ENCODE results near the gene HYDIN. TPM values are rescaled to one million over a fixed set of nuclear protein-coding genes. Genes with fewer than 3 reads are reported as not detected.

HYDIN gene
- polyA plus RNA-seq, 1 of the 3 experiments (the other 2 are of a cell fraction): 0.33 TPM

DNA sequence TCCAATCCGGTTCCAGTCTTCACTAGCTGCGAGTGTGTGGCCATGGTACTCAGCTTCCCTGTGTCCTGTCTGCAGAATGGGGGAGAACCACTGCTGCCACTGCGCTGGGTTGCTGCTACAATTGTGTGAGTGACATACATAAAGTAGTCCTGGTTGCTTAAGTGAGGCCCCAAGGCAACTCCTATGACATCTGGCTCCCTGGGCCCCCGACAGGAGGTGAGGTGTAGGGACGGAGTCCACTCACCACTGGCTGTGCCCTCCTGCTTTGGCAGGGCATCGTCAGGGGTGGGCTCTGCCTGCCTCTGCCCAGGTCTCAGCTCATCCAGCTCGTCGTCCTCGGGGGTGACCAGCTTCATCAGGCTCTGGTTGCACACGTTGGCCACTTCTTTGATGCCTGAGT, 450.0 kb downstream of the HYDIN start:
- CTCF ChIA-PET: interaction anchor here (0.7 to 2.7 kb wide), 3 partner anchors 10 to 101 kb away, joined by 3 to 24 read pairs (median 5); no protein-coding TSS in a partner anchor
- POLR2A ChIA-PET: no interaction called here
- Histone ChIP-seq H3K9ac (no peak overlapping the region), H3K4me2 (no peak overlapping the region), H3K27me3 (ENCODE audit: insufficient read depth) (no peaks in the 10 kb centered on the region), H3K4me1 (ENCODE audit: control insufficient read depth in 1 of 2, insufficient read depth in 2 of 2, low read depth in 1 of 2, low read length in 1 of 2) (no peaks in the 10 kb centered on the region; a peak in 1 of 4 replicates), H3K79me2 (ENCODE audit: insufficient read depth) (no peaks in the 10 kb centered on the region), H4K20me1 (ENCODE audit: insufficient read depth) (no peaks in the 10 kb centered on the region), H3F3A (replicated peaks; ENCODE audit: insufficient read depth) (peaks cover 14% of the 10 kb centered on the region), H2AFZ (ENCODE audit: low read depth) (no peak overlapping the region), H3K27ac (ENCODE audit: low read depth in 2 of 2, low read length in 1 of 2) (no peak overlapping the region), H3K9me3 (no peaks in the 10 kb centered on the region), H3K9me2 (no peaks in the 10 kb centered on the region), H3K36me3 (replicated peaks in 1 of 2; ENCODE audit: control insufficient read depth in 1 of 2, insufficient read depth in 2 of 2, low read length in 1 of 2) (peaks cover 20 to 57% of the 10 kb centered on the region in 2 experiments), H3K4me3 (ENCODE audit: low read depth in 2 of 2, low read length in 1 of 2) (no peak overlapping the region)
- 99% methylated on average over 10 of the region's 10 CpGs for WGBS (ENCODE audit: low lambda C conversion rate)
- TF ChIP-seq SIN3A (IDR thresholded peaks at IDR 0.05; ENCODE audit: borderline replicate concordance, low read depth, low read length): no peak
- no peak for TF ChIP-seq FOXJ3 (CRISPR knock-in tag; IDR thresholded peaks at IDR 0.05)
- TF ChIP-seq, protein P1, sequence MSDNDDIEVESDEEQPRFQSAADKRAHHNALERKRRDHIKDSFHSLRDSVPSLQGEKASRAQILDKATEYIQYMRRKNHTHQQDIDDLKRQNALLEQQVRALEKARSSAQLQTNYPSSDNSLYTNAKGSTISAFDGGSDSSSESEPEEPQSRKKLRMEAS (IDR thresholded peaks at IDR 0.05; ENCODE audit: low read depth): no peak
- TF ChIP-seq RAD21 (IDR thresholded peaks at IDR 0.05; ENCODE audit: low read length): no peak
- TF ChIP-seq, protein P2, sequence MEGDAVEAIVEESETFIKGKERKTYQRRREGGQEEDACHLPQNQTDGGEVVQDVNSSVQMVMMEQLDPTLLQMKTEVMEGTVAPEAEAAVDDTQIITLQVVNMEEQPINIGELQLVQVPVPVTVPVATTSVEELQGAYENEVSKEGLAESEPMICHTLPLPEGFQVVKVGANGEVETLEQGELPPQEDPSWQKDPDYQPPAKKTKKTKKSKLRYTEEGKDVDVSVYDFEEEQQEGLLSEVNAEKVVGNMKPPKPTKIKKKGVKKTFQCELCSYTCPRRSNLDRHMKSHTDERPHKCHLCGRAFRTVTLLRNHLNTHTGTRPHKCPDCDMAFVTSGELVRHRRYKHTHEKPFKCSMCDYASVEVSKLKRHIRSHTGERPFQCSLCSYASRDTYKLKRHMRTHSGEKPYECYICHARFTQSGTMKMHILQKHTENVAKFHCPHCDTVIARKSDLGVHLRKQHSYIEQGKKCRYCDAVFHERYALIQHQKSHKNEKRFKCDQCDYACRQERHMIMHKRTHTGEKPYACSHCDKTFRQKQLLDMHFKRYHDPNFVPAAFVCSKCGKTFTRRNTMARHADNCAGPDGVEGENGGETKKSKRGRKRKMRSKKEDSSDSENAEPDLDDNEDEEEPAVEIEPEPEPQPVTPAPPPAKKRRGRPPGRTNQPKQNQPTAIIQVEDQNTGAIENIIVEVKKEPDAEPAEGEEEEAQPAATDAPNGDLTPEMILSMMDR (IDR thresholded peaks at IDR 0.05): no peak
- no peak for TF ChIP-seq RXRA (IDR thresholded peaks at IDR 0.05; ENCODE audit: borderline replicate concordance, low read depth)
- no peak for TF ChIP-seq TAF1 (IDR thresholded peaks at IDR 0.05; ENCODE audit: borderline replicate concordance, low read depth, low read length)
- no peak for TF ChIP-seq POLR2AphosphoS5 (IDR thresholded peaks at IDR 0.05; ENCODE audit: low read depth, low read length)
- TF ChIP-seq TEAD4 (IDR thresholded peaks at IDR 0.05; ENCODE audit: borderline replicate concordance, insufficient read depth): no peak
- TF ChIP-seq ELF1 (IDR thresholded peaks at IDR 0.05): no peak
- no peak for TF ChIP-seq FOSL2 (IDR thresholded peaks at IDR 0.05; ENCODE audit: borderline replicate concordance, low read depth)
- TF ChIP-seq GATA2 (CRISPR knock-in tag; IDR thresholded peaks at IDR 0.05): no peak
- TF ChIP-seq, protein P3, sequence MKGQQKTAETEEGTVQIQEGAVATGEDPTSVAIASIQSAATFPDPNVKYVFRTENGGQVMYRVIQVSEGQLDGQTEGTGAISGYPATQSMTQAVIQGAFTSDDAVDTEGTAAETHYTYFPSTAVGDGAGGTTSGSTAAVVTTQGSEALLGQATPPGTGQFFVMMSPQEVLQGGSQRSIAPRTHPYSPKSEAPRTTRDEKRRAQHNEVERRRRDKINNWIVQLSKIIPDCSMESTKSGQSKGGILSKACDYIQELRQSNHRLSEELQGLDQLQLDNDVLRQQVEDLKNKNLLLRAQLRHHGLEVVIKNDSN (IDR thresholded peaks at IDR 0.05; ENCODE audit: borderline replicate concordance, low read depth): no peak
- no peak for TF ChIP-seq JUND (IDR thresholded peaks at IDR 0.05)
- TF ChIP-seq, protein P4, sequence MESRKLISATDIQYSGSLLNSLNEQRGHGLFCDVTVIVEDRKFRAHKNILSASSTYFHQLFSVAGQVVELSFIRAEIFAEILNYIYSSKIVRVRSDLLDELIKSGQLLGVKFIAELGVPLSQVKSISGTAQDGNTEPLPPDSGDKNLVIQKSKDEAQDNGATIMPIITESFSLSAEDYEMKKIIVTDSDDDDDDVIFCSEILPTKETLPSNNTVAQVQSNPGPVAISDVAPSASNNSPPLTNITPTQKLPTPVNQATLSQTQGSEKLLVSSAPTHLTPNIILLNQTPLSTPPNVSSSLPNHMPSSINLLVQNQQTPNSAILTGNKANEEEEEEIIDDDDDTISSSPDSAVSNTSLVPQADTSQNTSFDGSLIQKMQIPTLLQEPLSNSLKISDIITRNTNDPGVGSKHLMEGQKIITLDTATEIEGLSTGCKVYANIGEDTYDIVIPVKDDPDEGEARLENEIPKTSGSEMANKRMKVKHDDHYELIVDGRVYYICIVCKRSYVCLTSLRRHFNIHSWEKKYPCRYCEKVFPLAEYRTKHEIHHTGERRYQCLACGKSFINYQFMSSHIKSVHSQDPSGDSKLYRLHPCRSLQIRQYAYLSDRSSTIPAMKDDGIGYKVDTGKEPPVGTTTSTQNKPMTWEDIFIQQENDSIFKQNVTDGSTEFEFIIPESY (IDR thresholded peaks at IDR 0.05; ENCODE audit: borderline replicate concordance, low read depth): no peak
- no peak for DNase-seq
